ENCODE data around the gene OTOF. TPM values are rescaled to one million over a fixed set of nuclear protein-coding genes. Genes with fewer than 3 reads are reported as not detected.

The OTOF gene
- polyA plus RNA-seq, 1 of the 3 experiments (the other 2 are of a cell fraction), result not detected

GRCh38 chr2:26432363-26432762 lies 45.6 kb downstream of the OTOF start:
- no peaks in the 10 kb centered on the region; a peak in 2 of 4 replicates for H3K4me1 ChIP-seq (ENCODE audit: control insufficient read depth in 1 of 2, insufficient read depth in 2 of 2, low read depth in 1 of 2, low read length in 1 of 2)
- H3K79me2 ChIP-seq (ENCODE audit: insufficient read depth), result no peaks in the 10 kb centered on the region
- no peak overlapping the region for H3K4me2 ChIP-seq
- no peaks in the 10 kb centered on the region for H3F3A ChIP-seq (replicated peaks; ENCODE audit: insufficient read depth)
- H3K9ac ChIP-seq, result no peak overlapping the region
- no peaks in the 10 kb centered on the region for H3K9me2 ChIP-seq
- H3K27ac ChIP-seq (ENCODE audit: low read depth in 2 of 2, low read length in 1 of 2), result peak overlapping the region in 1 of 2 experiments; percentile 18; a peak in 1 of 4 replicates
- ChIA-PET POLR2A (no interaction called here), CTCF (interaction anchor here (1.0 to 1.6 kb wide), 5 partner anchors 15 to 37 kb away, joined by 3 to 7 read pairs (median 3); no protein-coding TSS in a partner anchor)
- H3K4me3 ChIP-seq (ENCODE audit: low read depth in 2 of 2, low read length in 1 of 2), result no peak overlapping the region
- no peaks in the 10 kb centered on the region for H3K27me3 ChIP-seq (ENCODE audit: insufficient read depth)
- H2AFZ ChIP-seq (ENCODE audit: low read depth), result no peak overlapping the region
- TF ChIP-seq CTCF (IDR thresholded peaks at IDR 0.05) (no peak), NRF1 (IDR thresholded peaks at IDR 0.05; ENCODE audit: low read depth, low read length) (no peak), MAX (IDR thresholded peaks at IDR 0.05; ENCODE audit: low read depth) (no peak), SMC3 (IDR thresholded peaks at IDR 0.05; ENCODE audit: low read depth, low read length) (no peak), RAD21 (IDR thresholded peaks at IDR 0.05; ENCODE audit: low read length) (no peak), EZH2phosphoT487 (IDR thresholded peaks at IDR 0.05; ENCODE audit: borderline replicate concordance, low read depth) (no peak), USF2 (IDR thresholded peaks at IDR 0.05; ENCODE audit: borderline replicate concordance, low read depth, low read length) (no peak), FOXM1 (IDR thresholded peaks at IDR 0.05; ENCODE audit: low read depth) (no peak), GATA2 (CRISPR knock-in tag; IDR thresholded peaks at IDR 0.05) (no peak), RCOR1 (IDR thresholded peaks at IDR 0.05; ENCODE audit: low read length) (no peak), SIN3A (IDR thresholded peaks at IDR 0.05; ENCODE audit: borderline replicate concordance, low read depth, low read length) (no peak), MEF2A (IDR thresholded peaks at IDR 0.05; ENCODE audit: borderline replicate concordance, low read depth) (no peak), PBX3 (IDR thresholded peaks at IDR 0.05) (no peak)
- DNase-seq, result peak; percentile 62
- no peaks in the 10 kb centered on the region for H4K20me1 ChIP-seq (ENCODE audit: insufficient read depth)
- no peaks in the 10 kb centered on the region for H3K9me3 ChIP-seq
- H3K36me3 ChIP-seq (replicated peaks in 1 of 2; ENCODE audit: control insufficient read depth in 1 of 2, insufficient read depth in 2 of 2, low read length in 1 of 2), result no peaks in the 10 kb centered on the region

- DNase-seq, result no peak
- TF ChIP-seq SIN3A (IDR thresholded peaks at IDR 0.05; ENCODE audit: borderline replicate concordance, low read depth, low read length) (no peak), TEAD4 (IDR thresholded peaks at IDR 0.05; ENCODE audit: borderline replicate concordance, insufficient read depth) (no peak), YY1 (IDR thresholded peaks at IDR 0.05; ENCODE audit: low read depth) (no peak), RFX5 (IDR thresholded peaks at IDR 0.05; ENCODE audit: low read length) (no peak), RCOR1 (IDR thresholded peaks at IDR 0.05; ENCODE audit: low read length) (no peak)
- Histone ChIP-seq H3K36me3 (replicated peaks in 1 of 2; ENCODE audit: control insufficient read depth in 1 of 2, insufficient read depth in 2 of 2, low read length in 1 of 2) (no peaks in the 10 kb centered on the region), H3K4me1 (ENCODE audit: control insufficient read depth in 1 of 2, insufficient read depth in 2 of 2, low read depth in 1 of 2, low read length in 1 of 2) (no peaks in the 10 kb centered on the region; a peak in 2 of 4 replicates), H3K27ac (ENCODE audit: low read depth in 2 of 2, low read length in 1 of 2) (no peak overlapping the region), H3F3A (replicated peaks; ENCODE audit: insufficient read depth) (no peaks in the 10 kb centered on the region), H4K20me1 (ENCODE audit: insufficient read depth) (no peaks in the 10 kb centered on the region), H3K9me2 (no peaks in the 10 kb centered on the region), H3K4me2 (no peak overlapping the region), H3K9ac (no peak overlapping the region), H2AFZ (ENCODE audit: low read depth) (no peak overlapping the region), H3K27me3 (ENCODE audit: insufficient read depth) (no peaks in the 10 kb centered on the region), H3K9me3 (no peaks in the 10 kb centered on the region), H3K79me2 (ENCODE audit: insufficient read depth) (no peaks in the 10 kb centered on the region), H3K4me3 (ENCODE audit: low read depth in 2 of 2, low read length in 1 of 2) (no peak overlapping the region)
- 70% methylated on average over 7 of the region's 7 CpGs for WGBS (ENCODE audit: low lambda C conversion rate)
- POLR2A ChIA-PET, result no interaction called here
- CTCF ChIA-PET, result interaction anchor here (1.0 to 1.2 kb wide), 3 partner anchors 11 to 135 kb away, joined by 3 read pairs; no protein-coding TSS in a partner anchor
Observed at GRCh38 chr2:26430826-26431225, 47.1 kb downstream of the OTOF start.

Data from SK-N-SH (cell line).